Heart left ventricle (tissue), 13 donors: ENCODE data around the gene KRT222.

Source experiments
- POLR2A ChIP-seq, 2 donors: fragments of 450-650 bp; IDR thresholded peaks; one replicate each; pipeline ENCODE4 v1.6.1; 2017; ENCODE audit warnings: antibody characterized with exemption in 2 of 2, mild to moderate bottlenecking in 2 of 2, moderate library complexity in 2 of 2
- TF ChIP-seq, protein P1 (sequence below), 12 donors: fragments of 200-600 bp; sonication (generic) in 4 of 12; IDR thresholded peaks; one replicate each; pipeline versions ENCODE4 v1.5.0 to v1.8.0; 2018 to 2022; ENCODE audit warnings: antibody characterized with exemption in 12 of 12, mild to moderate bottlenecking in 5 of 12
- donor health status: ischemic (EF 13 %, LVEDD 7.1; RV severe dilation, severe dysfunction).
- donor health status: DM: no; HTN: yes; CAD: no.
- donor health status: DM: no; HTN: no; CAD: no.
- donor health status: ischemic (EF 25% LVEDD 6.9; RV normal size, moderate dysfunction).
- donor health status: ischemic (EF 25% LVEDD 5.7; RV mildly dilated, moderate dysfunction).
- donor health status: ischemic (EF 35%, LVEDD 5.7; RV mildly dilated, moderate dysfunction).
- donor health status: nonischemic (EF 11% LVEDD 7.7; RV severe dilation, severe dysfunction).
- donor health status: DM: yes; HTN: yes; CAD: no.
- donor health status: PGD.
- donor health status: ischemic (EF 29% LVEDD 5.4; RV normal size, mild dysfunction).
- donor health status: nonischemic (EF 23%, LVEDD 6.1; RV moderate dilation, normal function).

DNA sequence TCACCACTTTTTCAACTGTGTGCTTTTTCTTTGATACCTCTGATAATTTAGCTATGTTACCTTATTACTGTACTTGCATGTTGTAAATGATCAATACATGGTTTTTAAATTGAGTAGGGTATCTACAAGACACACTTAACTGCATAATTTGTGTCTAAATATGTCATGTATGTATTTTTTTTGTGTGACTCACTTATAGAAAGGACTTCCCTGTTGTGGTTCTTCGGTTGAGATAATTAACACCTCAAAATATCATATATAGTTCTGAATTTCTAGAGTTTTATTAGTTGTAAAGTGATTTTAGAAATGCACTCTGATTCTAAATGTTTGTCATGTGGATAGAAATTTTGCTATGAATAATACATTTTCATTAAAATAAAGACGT is 14.5 kb upstream of the KRT222 start:
- TF ChIP-seq, protein P1, sequence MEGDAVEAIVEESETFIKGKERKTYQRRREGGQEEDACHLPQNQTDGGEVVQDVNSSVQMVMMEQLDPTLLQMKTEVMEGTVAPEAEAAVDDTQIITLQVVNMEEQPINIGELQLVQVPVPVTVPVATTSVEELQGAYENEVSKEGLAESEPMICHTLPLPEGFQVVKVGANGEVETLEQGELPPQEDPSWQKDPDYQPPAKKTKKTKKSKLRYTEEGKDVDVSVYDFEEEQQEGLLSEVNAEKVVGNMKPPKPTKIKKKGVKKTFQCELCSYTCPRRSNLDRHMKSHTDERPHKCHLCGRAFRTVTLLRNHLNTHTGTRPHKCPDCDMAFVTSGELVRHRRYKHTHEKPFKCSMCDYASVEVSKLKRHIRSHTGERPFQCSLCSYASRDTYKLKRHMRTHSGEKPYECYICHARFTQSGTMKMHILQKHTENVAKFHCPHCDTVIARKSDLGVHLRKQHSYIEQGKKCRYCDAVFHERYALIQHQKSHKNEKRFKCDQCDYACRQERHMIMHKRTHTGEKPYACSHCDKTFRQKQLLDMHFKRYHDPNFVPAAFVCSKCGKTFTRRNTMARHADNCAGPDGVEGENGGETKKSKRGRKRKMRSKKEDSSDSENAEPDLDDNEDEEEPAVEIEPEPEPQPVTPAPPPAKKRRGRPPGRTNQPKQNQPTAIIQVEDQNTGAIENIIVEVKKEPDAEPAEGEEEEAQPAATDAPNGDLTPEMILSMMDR (IDR thresholded peaks at IDR 0.05), result no peak
- TF ChIP-seq POLR2A (IDR thresholded peaks at IDR 0.05), result no peak
